Nephron (organoid): ENCODE results near the gene TCF12.

Experiments
- H3K27ac Mint-ChIP-seq, 3 experiments: 2 replicates each; pipeline ENCODE4 v1.8.0; 2020; ENCODE audit warnings: mixed read lengths in 3 of 3, mild to moderate bottlenecking in 2 of 3, moderate library complexity in 1 of 3
- H3K27me3 Mint-ChIP-seq: 2 replicates; pipeline ENCODE4 v1.8.0; 2021; ENCODE audit warnings: low read depth, mild to moderate bottlenecking, moderate library complexity, mixed read lengths
- H3K36me3 Mint-ChIP-seq: 2 replicates; pipeline ENCODE4 v1.8.0; 2020; ENCODE audit warnings: low read depth, mixed read lengths
- H3K4me1 Mint-ChIP-seq: 2 replicates; pipeline ENCODE4 v1.8.0; 2020; ENCODE audit warnings: mixed read lengths
- H3K4me3 Mint-ChIP-seq, 3 experiments: 2 replicates each; pipeline ENCODE4 v1.8.0; 2020; ENCODE audit warnings: mild to moderate bottlenecking in 3 of 3, mixed read lengths in 3 of 3, moderate library complexity in 2 of 3
- H3K9me3 Mint-ChIP-seq: 2 replicates; pipeline ENCODE4 v1.8.0; 2020; ENCODE audit warnings: mixed read lengths
- TF ChIP-seq, protein P1 (sequence below), 3 experiments: fragments of 200-600 bp; sonication (generic); IDR thresholded peaks; one replicate each; pipeline ENCODE4 v1.5.0; 2021; ENCODE audit warnings: antibody characterized with exemption in 3 of 3; ENCODE audit not compliant: unreplicated experiment in 3 of 3

The TCF12 gene

DNA sequence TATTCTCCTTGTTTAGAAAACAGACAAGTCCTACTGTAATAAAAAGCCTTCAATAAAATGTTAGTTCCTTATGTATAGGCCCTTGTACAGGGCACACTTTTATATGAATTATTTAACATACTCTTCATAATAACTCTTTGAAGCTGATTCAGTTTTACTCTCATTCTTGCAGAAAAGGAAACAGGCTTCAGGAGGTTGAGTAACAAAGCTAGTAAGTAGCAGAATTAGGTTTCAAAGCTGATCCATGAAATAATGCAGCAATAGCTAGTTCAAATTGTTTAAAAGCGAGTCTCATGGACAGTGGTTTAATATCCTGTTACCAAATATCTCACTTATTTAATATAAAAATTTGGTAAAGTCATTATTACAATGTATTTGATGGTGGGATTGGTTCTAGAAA is 25.0 kb downstream of the TCF12 start:
- H3K27me3 Mint-ChIP-seq = no peaks in the 10 kb centered on the region
- no peak overlapping the region for H3K27ac Mint-ChIP-seq
- H3K36me3 Mint-ChIP-seq = peaks cover 56% of the 10 kb centered on the region
- peaks cover 9% of the 10 kb centered on the region for H3K4me1 Mint-ChIP-seq
- peaks cover 23% of the 10 kb centered on the region for H3K9me3 Mint-ChIP-seq
- TF ChIP-seq, protein P1, sequence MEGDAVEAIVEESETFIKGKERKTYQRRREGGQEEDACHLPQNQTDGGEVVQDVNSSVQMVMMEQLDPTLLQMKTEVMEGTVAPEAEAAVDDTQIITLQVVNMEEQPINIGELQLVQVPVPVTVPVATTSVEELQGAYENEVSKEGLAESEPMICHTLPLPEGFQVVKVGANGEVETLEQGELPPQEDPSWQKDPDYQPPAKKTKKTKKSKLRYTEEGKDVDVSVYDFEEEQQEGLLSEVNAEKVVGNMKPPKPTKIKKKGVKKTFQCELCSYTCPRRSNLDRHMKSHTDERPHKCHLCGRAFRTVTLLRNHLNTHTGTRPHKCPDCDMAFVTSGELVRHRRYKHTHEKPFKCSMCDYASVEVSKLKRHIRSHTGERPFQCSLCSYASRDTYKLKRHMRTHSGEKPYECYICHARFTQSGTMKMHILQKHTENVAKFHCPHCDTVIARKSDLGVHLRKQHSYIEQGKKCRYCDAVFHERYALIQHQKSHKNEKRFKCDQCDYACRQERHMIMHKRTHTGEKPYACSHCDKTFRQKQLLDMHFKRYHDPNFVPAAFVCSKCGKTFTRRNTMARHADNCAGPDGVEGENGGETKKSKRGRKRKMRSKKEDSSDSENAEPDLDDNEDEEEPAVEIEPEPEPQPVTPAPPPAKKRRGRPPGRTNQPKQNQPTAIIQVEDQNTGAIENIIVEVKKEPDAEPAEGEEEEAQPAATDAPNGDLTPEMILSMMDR (IDR thresholded peaks at IDR 0.05; ENCODE audit: unreplicated experiment in 3 of 3) = no peak
- H3K4me3 Mint-ChIP-seq = no peak overlapping the region

DNA sequence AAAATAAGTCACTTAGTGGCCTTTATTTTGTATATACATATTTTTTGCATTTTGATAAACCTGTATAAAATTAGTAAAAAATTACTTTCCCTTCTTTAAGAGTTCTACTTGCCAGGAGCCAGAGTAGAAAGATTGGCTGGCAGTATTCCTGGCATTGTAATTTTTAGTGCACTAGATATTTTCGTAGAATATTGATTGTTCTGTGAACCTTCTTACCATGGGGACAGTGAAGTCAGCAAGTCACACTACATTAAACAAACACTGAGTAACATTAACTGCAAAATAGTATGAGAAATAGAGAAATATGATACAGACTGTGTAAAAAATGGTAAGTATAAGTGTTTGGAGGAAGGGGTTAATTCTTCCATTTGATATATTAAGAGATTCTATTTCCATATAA is 26.0 kb downstream of the TCF12 start:
- Mint-ChIP-seq H3K36me3 (peaks cover 47% of the 10 kb centered on the region), H3K27me3 (no peaks in the 10 kb centered on the region), H3K4me1 (peaks cover 17% of the 10 kb centered on the region), H3K4me3 (no peak overlapping the region), H3K27ac (no peak overlapping the region), H3K9me3 (peaks cover 23% of the 10 kb centered on the region)
- TF ChIP-seq, protein P1 (IDR thresholded peaks at IDR 0.05; ENCODE audit: unreplicated experiment in 3 of 3) = no peak

DNA sequence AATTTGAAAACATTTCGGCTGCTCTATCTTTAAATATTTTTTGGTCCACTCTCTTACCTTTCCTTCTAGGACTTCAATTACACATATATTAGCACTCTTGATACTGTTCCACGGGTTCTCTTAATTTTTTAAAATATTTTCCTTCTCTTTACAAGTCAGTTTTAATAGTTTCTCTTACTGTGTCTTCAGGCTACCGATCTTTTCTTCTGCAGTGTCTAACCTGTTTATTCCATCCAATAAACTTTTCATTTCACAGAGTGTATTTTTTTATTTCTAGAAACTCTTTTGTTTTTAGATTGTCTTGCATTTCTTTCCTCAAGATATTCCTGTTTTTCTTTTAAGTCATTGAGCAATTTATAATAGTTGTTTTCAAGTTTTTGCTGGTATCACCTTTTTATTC is 27.7 kb downstream of the TCF12 start:
- Mint-ChIP-seq H3K27ac (no peak overlapping the region), H3K27me3 (no peaks in the 10 kb centered on the region), H3K4me3 (no peak overlapping the region), H3K9me3 (peaks cover 24% of the 10 kb centered on the region), H3K4me1 (peaks cover 20% of the 10 kb centered on the region), H3K36me3 (peaks cover 49% of the 10 kb centered on the region)
- TF ChIP-seq, protein P1 (IDR thresholded peaks at IDR 0.05; ENCODE audit: unreplicated experiment in 3 of 3) = no peak

DNA sequence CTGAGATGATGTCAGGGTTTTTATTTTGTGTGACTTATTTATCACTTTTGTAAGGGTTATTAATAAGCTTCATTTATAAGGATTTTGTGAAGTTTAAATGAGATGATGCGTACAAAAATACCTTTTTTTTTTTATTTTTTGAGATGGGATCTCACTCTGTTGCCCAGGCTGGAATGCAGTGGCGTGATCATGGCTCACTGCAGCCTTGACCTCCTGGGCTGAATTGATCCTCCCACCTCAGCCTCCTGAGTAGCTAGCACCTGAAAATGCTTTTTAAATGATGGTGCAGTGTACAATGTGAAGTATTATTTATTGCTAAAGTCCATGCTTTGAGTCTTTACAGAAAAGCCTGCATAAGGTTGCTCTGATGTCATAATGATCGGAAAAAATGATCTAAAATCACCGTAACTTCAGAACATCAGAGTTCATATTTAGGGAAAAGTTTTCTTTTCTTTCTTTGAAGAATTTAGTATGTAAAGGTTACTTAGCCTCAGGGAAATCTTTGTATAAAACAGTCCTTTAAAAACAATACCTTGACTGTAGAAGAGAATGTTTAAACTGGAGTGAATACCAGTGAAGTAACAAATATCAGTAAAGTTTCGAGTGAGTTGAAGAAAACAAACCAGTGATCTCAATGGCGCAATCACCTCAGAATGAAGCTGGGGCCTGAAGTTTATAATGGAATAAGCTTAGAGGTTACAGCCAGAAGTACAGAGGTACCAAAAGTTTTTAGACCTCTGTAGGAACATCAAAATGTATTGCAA is 29.7 kb downstream of the TCF12 start:
- H3K36me3 Mint-ChIP-seq = peaks cover 65% of the 10 kb centered on the region
- peaks cover 29% of the 10 kb centered on the region for H3K9me3 Mint-ChIP-seq
- no peaks in the 10 kb centered on the region for H3K27me3 Mint-ChIP-seq
- peaks cover 20% of the 10 kb centered on the region for H3K4me1 Mint-ChIP-seq
- H3K27ac Mint-ChIP-seq = peak overlapping the region; percentile 21 to 77 (median 33)
- no peak overlapping the region for H3K4me3 Mint-ChIP-seq
- TF ChIP-seq, protein P1 (IDR thresholded peaks at IDR 0.05; ENCODE audit: unreplicated experiment in 3 of 3) = no peak

DNA sequence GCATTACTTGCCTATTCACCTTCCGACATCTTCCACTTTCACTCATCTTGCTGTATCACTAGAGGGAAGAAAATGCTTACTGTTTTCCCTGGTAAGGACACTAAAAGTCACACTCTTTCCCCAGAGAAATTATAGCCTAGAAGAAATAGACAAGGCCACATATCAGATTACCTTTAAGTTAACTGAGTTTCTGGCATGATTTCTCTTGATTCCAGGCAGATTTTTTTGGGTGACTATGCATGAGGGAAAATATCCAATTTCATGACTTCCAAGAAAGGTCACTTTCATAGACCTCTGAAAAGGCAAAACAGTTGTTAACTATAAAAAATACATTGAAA is 30.3 kb downstream of the TCF12 start:
- Mint-ChIP-seq H3K27me3 (no peaks in the 10 kb centered on the region), H3K27ac (peak overlapping the region; percentile 21 to 77 (median 33)), H3K36me3 (peaks cover 69% of the 10 kb centered on the region), H3K4me3 (no peak overlapping the region), H3K9me3 (peaks cover 31% of the 10 kb centered on the region), H3K4me1 (peaks cover 20% of the 10 kb centered on the region)
- TF ChIP-seq, protein P1 (IDR thresholded peaks at IDR 0.05; ENCODE audit: unreplicated experiment in 3 of 3) = no peak

DNA sequence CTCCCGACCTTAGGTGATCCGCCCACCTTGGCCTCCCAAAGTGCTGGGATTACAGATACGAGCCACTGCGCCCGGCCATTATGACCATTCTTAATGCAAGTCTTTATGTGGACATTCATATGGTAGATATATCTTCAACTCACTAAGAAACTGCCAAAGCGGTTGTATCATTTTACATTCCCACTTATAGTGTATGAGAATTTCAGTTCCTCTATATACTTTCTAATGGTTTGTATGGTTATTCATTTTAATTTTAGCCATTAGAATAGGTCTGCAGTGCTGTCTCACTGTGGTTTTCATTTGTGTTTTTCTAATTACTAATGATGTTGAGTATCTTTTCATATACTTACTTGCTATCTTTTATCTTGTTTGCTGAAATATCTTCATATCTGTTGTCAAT is 32.5 kb downstream of the TCF12 start:
- Mint-ChIP-seq H3K9me3 (peaks cover 34% of the 10 kb centered on the region), H3K27ac (no peak overlapping the region), H3K27me3 (no peaks in the 10 kb centered on the region), H3K36me3 (peaks cover 73% of the 10 kb centered on the region), H3K4me1 (peaks cover 20% of the 10 kb centered on the region), H3K4me3 (no peak overlapping the region)
- TF ChIP-seq, protein P1 (IDR thresholded peaks at IDR 0.05; ENCODE audit: unreplicated experiment in 3 of 3) = no peak
